H9 (cell line): ENCODE results near the gene AHDC1. TPM values are rescaled to one million over a fixed set of nuclear protein-coding genes. Genes with fewer than 3 reads are reported as not detected.

Source experiments
- DNase-seq: peaks from one replicate; pipeline ENCODE4 v3.0.0-alpha.2; 2017
- H2AFZ ChIP-seq: one replicate; pipeline ENCODE4 v1.6.1; 2013; ENCODE audit warnings: mild to moderate bottlenecking, low read length, control low read depth, moderate library complexity
- H2AK5ac ChIP-seq: 2 replicates; pipeline ENCODE4 v1.6.1; 2013; ENCODE audit warnings: low read length, control low read depth, mixed read lengths; ENCODE audit not compliant: insufficient read length
- H2BK120ac ChIP-seq: one replicate; pipeline ENCODE4 v1.6.1; 2013; ENCODE audit warnings: low read depth, mild to moderate bottlenecking, low read length, control low read depth, inconsistent platforms; ENCODE audit not compliant: poor library complexity, severe bottlenecking
- H2BK12ac ChIP-seq: 2 replicates; pipeline ENCODE4 v1.6.1; 2013; ENCODE audit warnings: low read length, control low read depth, mixed read lengths, low read depth; ENCODE audit not compliant: insufficient read length
- H2BK15ac ChIP-seq: 2 replicates; pipeline ENCODE4 v1.6.1; 2013; ENCODE audit warnings: low read depth, low read length, control low read depth
- H2BK20ac ChIP-seq: one replicate; pipeline ENCODE4 v1.6.1; 2013; ENCODE audit warnings: low read depth, mild to moderate bottlenecking, low read length, control low read depth, inconsistent platforms; ENCODE audit not compliant: poor library complexity, severe bottlenecking
- H2BK5ac ChIP-seq: 2 replicates; pipeline ENCODE4 v1.6.1; 2013; ENCODE audit warnings: low read length, control low read depth, mixed read lengths; ENCODE audit not compliant: insufficient read length
- H3K14ac ChIP-seq: 2 replicates; pipeline ENCODE4 v1.6.1; 2013; ENCODE audit warnings: low read length, control low read depth; ENCODE audit not compliant: insufficient read depth
- H3K18ac ChIP-seq: 2 replicates; pipeline ENCODE4 v1.6.1; 2013; ENCODE audit warnings: low read depth, mild to moderate bottlenecking, mixed read lengths, low read length, control low read depth; ENCODE audit not compliant: insufficient read length
- H3K23ac ChIP-seq: 2 replicates; pipeline ENCODE4 v1.6.1; 2013; ENCODE audit warnings: low read length, control low read depth, mixed read lengths, low read depth; ENCODE audit not compliant: insufficient read length
- H3K23me2 ChIP-seq: 2 replicates; pipeline ENCODE4 v1.6.1; 2013; ENCODE audit warnings: low read depth, mild to moderate bottlenecking, mixed read lengths, low read length, control low read depth; ENCODE audit not compliant: insufficient read length, poor library complexity, severe bottlenecking
- H3K27ac ChIP-seq: 2 replicates; pipeline ENCODE4 v1.5.1; 2013; ENCODE audit warnings: low read length, control low read depth, mixed read lengths, low read depth; ENCODE audit not compliant: insufficient read length
- H3K27me3 ChIP-seq: 2 replicates; pipeline ENCODE4 v1.6.1; 2013; ENCODE audit warnings: low read length, control low read depth, inconsistent platforms; ENCODE audit not compliant: insufficient read depth
- H3K4ac ChIP-seq: 2 replicates; pipeline ENCODE4 v1.6.1; 2013; ENCODE audit warnings: low read depth, mild to moderate bottlenecking, control low read depth, inconsistent platforms, low read length, moderate library complexity
- H3K4me1 ChIP-seq: 2 replicates; pipeline ENCODE4 v1.6.1; 2013; ENCODE audit warnings: low read length, control low read depth, inconsistent platforms; ENCODE audit not compliant: insufficient read depth
- H3K4me2 ChIP-seq: 2 replicates; pipeline ENCODE4 v1.6.1; 2013; ENCODE audit warnings: low read length, control low read depth, mixed read lengths; ENCODE audit not compliant: insufficient read length, insufficient read depth
- H3K56ac ChIP-seq: 2 replicates; pipeline ENCODE4 v1.6.1; 2013; ENCODE audit warnings: low read depth, mild to moderate bottlenecking, mixed read lengths, low read length, control low read depth; ENCODE audit not compliant: insufficient read length
- H3K79me1 ChIP-seq: 2 replicates; pipeline ENCODE4 v1.6.1; 2013; ENCODE audit warnings: low read depth, mild to moderate bottlenecking, moderate library complexity, low read length, control low read depth, inconsistent platforms; ENCODE audit not compliant: insufficient read depth, poor library complexity, severe bottlenecking
- H3K79me2 ChIP-seq: 2 replicates; pipeline ENCODE4 v1.6.1; 2013; ENCODE audit warnings: low read length, control low read depth, inconsistent platforms; ENCODE audit not compliant: insufficient read depth
- H3K9ac ChIP-seq: 2 replicates; pipeline ENCODE4 v1.6.1; 2013; ENCODE audit warnings: low read length, control low read depth, mixed read lengths; ENCODE audit not compliant: insufficient read length; ENCODE audit errors: extremely low read depth
- H3K9me3 ChIP-seq: one replicate; pipeline ENCODE4 v1.6.1; 2013; ENCODE audit warnings: low read depth, low read length, inconsistent platforms; ENCODE audit not compliant: control insufficient read depth
- H3T11ph ChIP-seq: one replicate; pipeline ENCODE4 v1.6.1; 2013; ENCODE audit warnings: mild to moderate bottlenecking, low read length, control low read depth, inconsistent platforms
- H4K20me1 ChIP-seq: one replicate; pipeline ENCODE4 v1.6.1; 2013; ENCODE audit not compliant: control insufficient read depth, insufficient read length, insufficient read depth
- H4K5ac ChIP-seq: 2 replicates; pipeline ENCODE4 v1.6.1; 2013; ENCODE audit warnings: low read depth, mild to moderate bottlenecking, mixed read lengths, low read length, control low read depth; ENCODE audit not compliant: insufficient read length
- H4K8ac ChIP-seq: replicated peaks from 2 replicates; pipeline ENCODE4 v1.6.1; 2013; ENCODE audit warnings: low read length, control low read depth, mixed read lengths, low read depth; ENCODE audit not compliant: insufficient read length
- H4K91ac ChIP-seq: 2 replicates; pipeline ENCODE4 v1.6.1; 2013; ENCODE audit warnings: low read depth, mild to moderate bottlenecking, moderate library complexity, mixed read lengths, low read length, control low read depth; ENCODE audit not compliant: insufficient read length
- H3K27ac Mint-ChIP-seq, 3 experiments: 2 replicates in 2 of 3; 3 replicates in 1 of 3; pipeline ENCODE4 v1.8.0; 2020 to 2021; ENCODE audit warnings: mixed read lengths in 3 of 3, mild to moderate bottlenecking in 1 of 3, moderate library complexity in 1 of 3
- H3K27me3 Mint-ChIP-seq: 2 replicates; pipeline ENCODE4 v1.8.0; 2021; ENCODE audit warnings: low read depth, mild to moderate bottlenecking, moderate library complexity, mixed read lengths
- H3K36me3 Mint-ChIP-seq, 3 experiments: 2 replicates in 2 of 3; 3 replicates in 1 of 3; pipeline ENCODE4 v1.8.0; 2020 to 2021; ENCODE audit warnings: low read depth in 3 of 3, mixed read lengths in 3 of 3; ENCODE audit not compliant: insufficient read depth in 1 of 3
- H3K4me1 Mint-ChIP-seq, 2 experiments: 2 replicates each; pipeline ENCODE4 v1.8.0; 2020; ENCODE audit warnings: mixed read lengths in 2 of 2
- H3K4me3 Mint-ChIP-seq, 2 experiments: 2 replicates in 1 of 2; 3 replicates in 1 of 2; pipeline ENCODE4 v1.8.0; 2020 to 2021; ENCODE audit warnings: mild to moderate bottlenecking in 2 of 2, mixed read lengths in 2 of 2, moderate library complexity in 1 of 2
- H3K9me3 Mint-ChIP-seq, 2 experiments: 2 replicates in 1 of 2; 3 replicates in 1 of 2; pipeline ENCODE4 v1.8.0; 2020; ENCODE audit warnings: mild to moderate bottlenecking in 2 of 2, mixed read lengths in 2 of 2, moderate library complexity in 1 of 2
- WGBS: extraction: QIAGEN DNeasy Blood & Tissue Kit; methylation state at CpG from one replicate; pipeline ENCODE4 v1.1.7; 2013; ENCODE audit warnings: missing lambda C conversion rate, low lambda C conversion rate, mixed read lengths; ENCODE audit not compliant: insufficient read length; ENCODE audit errors: extremely low coverage; 5-methylcytosine and 5-hydroxymethylcytosine counted together
- total RNA-seq: library from RNA; stranded (reverse); gene quantifications from 2 replicates; pipeline ENCODE4 v1.2.1, GENCODE V29; 2021
- TF ChIP-seq, protein P1 (sequence below): fragments of 200-600 bp; sonication (generic); conservative IDR thresholded peaks from 3 replicates; pipeline ENCODE4 v1.8.0; 2021; ENCODE audit warnings: antibody characterized with exemption, mild to moderate bottlenecking

The AHDC1 gene
- total RNA-seq, 1 experiment from 2014 or later = 29.4 TPM

- Mint-ChIP-seq H3K27ac (peak overlapping the region; percentile 81 to 95 (median 82); a peak in 5 of 7 replicates), H3K4me3 (peak overlapping the region; percentile 84 to 93), H3K4me1 (peaks cover 18 to 38% of the 10 kb centered on the region in 2 experiments), H3K9me3 (no peaks in the 10 kb centered on the region), H3K36me3 (peaks cover 0 to 3% (median 0%) of the 10 kb centered on the region in 3 experiments; a peak in 3 of 7 replicates), H3K27me3 (no peaks in the 10 kb centered on the region; the same call in 1 of the 2 replicates)
- TF ChIP-seq, protein P1, sequence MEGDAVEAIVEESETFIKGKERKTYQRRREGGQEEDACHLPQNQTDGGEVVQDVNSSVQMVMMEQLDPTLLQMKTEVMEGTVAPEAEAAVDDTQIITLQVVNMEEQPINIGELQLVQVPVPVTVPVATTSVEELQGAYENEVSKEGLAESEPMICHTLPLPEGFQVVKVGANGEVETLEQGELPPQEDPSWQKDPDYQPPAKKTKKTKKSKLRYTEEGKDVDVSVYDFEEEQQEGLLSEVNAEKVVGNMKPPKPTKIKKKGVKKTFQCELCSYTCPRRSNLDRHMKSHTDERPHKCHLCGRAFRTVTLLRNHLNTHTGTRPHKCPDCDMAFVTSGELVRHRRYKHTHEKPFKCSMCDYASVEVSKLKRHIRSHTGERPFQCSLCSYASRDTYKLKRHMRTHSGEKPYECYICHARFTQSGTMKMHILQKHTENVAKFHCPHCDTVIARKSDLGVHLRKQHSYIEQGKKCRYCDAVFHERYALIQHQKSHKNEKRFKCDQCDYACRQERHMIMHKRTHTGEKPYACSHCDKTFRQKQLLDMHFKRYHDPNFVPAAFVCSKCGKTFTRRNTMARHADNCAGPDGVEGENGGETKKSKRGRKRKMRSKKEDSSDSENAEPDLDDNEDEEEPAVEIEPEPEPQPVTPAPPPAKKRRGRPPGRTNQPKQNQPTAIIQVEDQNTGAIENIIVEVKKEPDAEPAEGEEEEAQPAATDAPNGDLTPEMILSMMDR = no peak
- no peak for DNase-seq
- Histone ChIP-seq H4K91ac (no peak overlapping the region), H4K20me1 (no peaks in the 10 kb centered on the region), H3K23ac (no peak overlapping the region), H3K9ac (peak overlapping the region; percentile 56), H3K9me3 (no peaks in the 10 kb centered on the region), H3K23me2 (peaks cover 4% of the 10 kb centered on the region), H2BK15ac (no peak overlapping the region), H2BK120ac (no peak overlapping the region), H3T11ph (no peak overlapping the region), H3K4me2 (peak overlapping the region; percentile 34), H3K79me1 (peaks cover 2% of the 10 kb centered on the region), H2AFZ (no peak overlapping the region), H2BK12ac (no peak overlapping the region), H3K27ac (no peak overlapping the region), H3K56ac (no peak overlapping the region), H3K4me1 (no peaks in the 10 kb centered on the region), H3K79me2 (peaks cover 5% of the 10 kb centered on the region; the same call in 1 of the 2 replicates), H2BK5ac (no peak overlapping the region), H2BK20ac (no peak overlapping the region), H3K18ac (no peak overlapping the region), H3K14ac (peak overlapping the region; percentile 82), H2AK5ac (no peak overlapping the region), H4K5ac (no peak overlapping the region), H3K27me3 (no peaks in the 10 kb centered on the region), H3K4ac (no peak overlapping the region), H4K8ac (no peak overlapping the region)
- WGBS = no CpG with 5 or more reads among the region's 26 CpGs
Observed at GRCh38 chr1:27489501-27489972, 114.4 kb downstream of the AHDC1 start.
